HL-60 (cell line): Measurements from ENCODE around the gene ADGRG6.

ENCODE experiments used
- GABPA ChIP-seq: IDR thresholded peaks from 2 replicates; pipeline ENCODE4 v1.6.1; 2012; ENCODE audit warnings: low read depth
- POLR2AphosphoS5 ChIP-seq: IDR thresholded peaks from 2 replicates; pipeline ENCODE4 v1.6.1; 2012; ENCODE audit warnings: low read depth
- REST ChIP-seq: IDR thresholded peaks from 2 replicates; pipeline ENCODE4 v1.6.1; 2012; ENCODE audit warnings: low read depth; ENCODE audit not compliant: insufficient replicate concordance
- SPI1 ChIP-seq: IDR thresholded peaks from 2 replicates; pipeline ENCODE4 v1.6.1; 2012; ENCODE audit warnings: low read depth, mild to moderate bottlenecking, borderline replicate concordance
- TF ChIP-seq, protein P1 (sequence below): IDR thresholded peaks from one replicate; pipeline ENCODE4 v1.5.1; 2011; ENCODE audit warnings: low read length, control low read depth, inconsistent platforms; ENCODE audit not compliant: insufficient read depth

DNA sequence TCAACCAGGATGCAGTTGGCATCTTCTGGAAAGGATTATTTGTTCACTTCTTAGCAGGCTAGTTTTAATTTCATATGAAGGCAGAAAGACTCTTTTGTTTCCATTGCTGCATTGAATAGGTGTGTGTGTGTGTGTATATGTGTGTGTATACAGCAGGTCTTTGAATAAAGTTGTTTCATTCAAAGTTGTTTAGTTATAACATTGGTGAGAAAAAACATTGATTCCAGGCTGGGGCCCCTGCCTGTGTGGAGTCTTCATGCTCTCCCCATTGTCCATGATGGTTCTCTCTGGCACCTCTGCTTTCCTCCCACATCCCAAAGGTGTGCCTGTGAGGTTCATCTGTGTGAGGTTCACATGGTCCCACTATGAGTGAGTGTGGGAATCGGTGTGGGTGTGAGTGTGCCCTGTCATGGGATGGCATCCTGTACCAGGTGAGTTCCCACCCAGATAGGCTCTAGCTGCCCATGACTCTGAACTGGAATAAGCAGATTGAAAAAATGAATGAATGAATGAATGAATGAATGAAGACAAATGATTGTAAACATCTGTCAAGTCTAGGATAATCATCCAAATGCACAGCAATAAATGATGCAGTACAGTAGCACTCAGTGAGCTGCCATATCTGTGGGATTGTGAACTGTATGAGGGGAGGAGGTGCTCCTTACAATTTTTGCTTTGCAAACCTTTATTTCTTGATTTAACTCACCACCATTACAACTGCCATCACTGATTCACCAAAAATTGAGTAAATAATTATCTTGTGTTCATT, 156.0 kb downstream of the ADGRG6 start:
- TF ChIP-seq, protein P1, sequence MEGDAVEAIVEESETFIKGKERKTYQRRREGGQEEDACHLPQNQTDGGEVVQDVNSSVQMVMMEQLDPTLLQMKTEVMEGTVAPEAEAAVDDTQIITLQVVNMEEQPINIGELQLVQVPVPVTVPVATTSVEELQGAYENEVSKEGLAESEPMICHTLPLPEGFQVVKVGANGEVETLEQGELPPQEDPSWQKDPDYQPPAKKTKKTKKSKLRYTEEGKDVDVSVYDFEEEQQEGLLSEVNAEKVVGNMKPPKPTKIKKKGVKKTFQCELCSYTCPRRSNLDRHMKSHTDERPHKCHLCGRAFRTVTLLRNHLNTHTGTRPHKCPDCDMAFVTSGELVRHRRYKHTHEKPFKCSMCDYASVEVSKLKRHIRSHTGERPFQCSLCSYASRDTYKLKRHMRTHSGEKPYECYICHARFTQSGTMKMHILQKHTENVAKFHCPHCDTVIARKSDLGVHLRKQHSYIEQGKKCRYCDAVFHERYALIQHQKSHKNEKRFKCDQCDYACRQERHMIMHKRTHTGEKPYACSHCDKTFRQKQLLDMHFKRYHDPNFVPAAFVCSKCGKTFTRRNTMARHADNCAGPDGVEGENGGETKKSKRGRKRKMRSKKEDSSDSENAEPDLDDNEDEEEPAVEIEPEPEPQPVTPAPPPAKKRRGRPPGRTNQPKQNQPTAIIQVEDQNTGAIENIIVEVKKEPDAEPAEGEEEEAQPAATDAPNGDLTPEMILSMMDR, result no peak
- TF ChIP-seq POLR2AphosphoS5 (no peak), SPI1 (no peak), GABPA (no peak), REST (no peak)
